ENCODE results near the gene SLC22A13. TPM values are rescaled to one million over a fixed set of nuclear protein-coding genes. Genes with fewer than 3 reads are reported as not detected.

SLC22A13 gene
- total and polyA plus RNA-seq, 8 donors: 0.05 to 0.69 (median 0.24) TPM; not detected in 1

GRCh38 chr3:38311476-38311875, 45.9 kb downstream of the SLC22A13 start:
- DNase-seq (no peak), FAIRE-seq (no peak), ATAC-seq (no peak)
- Histone ChIP-seq H3K9me3 (no peaks in the 10 kb centered on the region), H3K4me3 (no peak overlapping the region), H3K36me3 (no peaks in the 10 kb centered on the region), H3K27ac (no peak overlapping the region), H3K4me1 (no peaks in the 10 kb centered on the region), H3K27me3 (no peaks in the 10 kb centered on the region)
- 77 to 87% methylated on average over 1 of the region's 1 CpG for WGBS, 2 donors
- no peak for TF ChIP-seq CTCF (IDR thresholded peaks at IDR 0.05)
- intact Hi-C loops (cut with DNase I): no loop called here

GRCh38 chr3:38311941-38312340, 46.3 kb downstream of the SLC22A13 start:
- Histone ChIP-seq H3K27me3 (no peaks in the 10 kb centered on the region), H3K4me1 (no peaks in the 10 kb centered on the region), H3K36me3 (no peaks in the 10 kb centered on the region), H3K9me3 (no peaks in the 10 kb centered on the region), H3K27ac (no peak overlapping the region), H3K4me3 (no peak overlapping the region)
- ATAC-seq (no peak), FAIRE-seq (no peak), DNase-seq (no peak)
- 66 to 78% methylated on average over 2 of the region's 2 CpGs for WGBS, 2 donors
- intact Hi-C loops (cut with DNase I): no loop called here
- TF ChIP-seq CTCF (IDR thresholded peaks at IDR 0.05): no peak

GRCh38 chr3:38312356-38312755, 46.7 kb downstream of the SLC22A13 start:
- WGBS, 2 donors: 79 to 94% methylated on average over 3 of the region's 3 CpGs
- H3K27ac ChIP-seq: no peak overlapping the region
- no peak for TF ChIP-seq CTCF (IDR thresholded peaks at IDR 0.05)
- FAIRE-seq: no peak
- no peak for DNase-seq
- intact Hi-C loops (cut with DNase I): no loop called here
- no peaks in the 10 kb centered on the region for H3K27me3 ChIP-seq
- no peaks in the 10 kb centered on the region for H3K9me3 ChIP-seq
- no peaks in the 10 kb centered on the region for H3K4me1 ChIP-seq
- no peaks in the 10 kb centered on the region for H3K36me3 ChIP-seq
- ATAC-seq: no peak
- no peak overlapping the region for H3K4me3 ChIP-seq

- H3K36me3 ChIP-seq: no peaks in the 10 kb centered on the region
- intact Hi-C loops (cut with DNase I): no loop called here
- WGBS, 2 donors: 80 to 92% methylated on average over 5 of the region's 5 CpGs
- no peak for TF ChIP-seq CTCF (IDR thresholded peaks at IDR 0.05)
- H3K4me3 ChIP-seq: no peak overlapping the region
- FAIRE-seq: no peak
- no peaks in the 10 kb centered on the region for H3K9me3 ChIP-seq
- no peak for DNase-seq
- no peak for ATAC-seq
- H3K4me1 ChIP-seq: no peaks in the 10 kb centered on the region
- no peaks in the 10 kb centered on the region for H3K27me3 ChIP-seq
- no peak overlapping the region for H3K27ac ChIP-seq
Observed at GRCh38 chr3:38313263-38313662, 47.7 kb downstream of the SLC22A13 start.

GRCh38 chr3:38313695-38314094, 48.1 kb downstream of the SLC22A13 start:
- no peaks in the 10 kb centered on the region for H3K4me1 ChIP-seq
- H3K9me3 ChIP-seq: no peaks in the 10 kb centered on the region
- no peak for TF ChIP-seq CTCF (IDR thresholded peaks at IDR 0.05)
- no peak for DNase-seq
- FAIRE-seq: no peak
- no peaks in the 10 kb centered on the region for H3K36me3 ChIP-seq
- no peak for ATAC-seq
- intact Hi-C loops (cut with DNase I): no loop called here
- no peaks in the 10 kb centered on the region for H3K27me3 ChIP-seq
- H3K27ac ChIP-seq: no peak overlapping the region
- WGBS, 2 donors: 78 to 82% methylated on average over 11 of the region's 11 CpGs
- H3K4me3 ChIP-seq: no peak overlapping the region

Data from pancreas (tissue), 10 donors.